Uterus (tissue), 4 donors: Measurements from ENCODE around the gene PDE6B. TPM values are rescaled to one million over a fixed set of nuclear protein-coding genes. Genes with fewer than 3 reads are reported as not detected.

ENCODE experiments used
- DNase-seq, 2 donors: peaks; one replicate each; pipeline ENCODE4 v3.0.0-alpha.2; 2019 to 2020
- H3K27ac ChIP-seq, 2 donors: fragments of 200-600 bp; sonication (generic); 1 replicate in 1 of 2; 2 replicates in 1 of 2; pipeline ENCODE4 v1.5.1; 2016 to 2018
- H3K27me3 ChIP-seq, 2 donors: fragments of 200-600 bp; sonication (generic); one replicate each; pipeline ENCODE4 v1.5.1; 2018 to 2019; ENCODE audit warnings: control low read depth in 1 of 2
- H3K36me3 ChIP-seq, 2 donors: fragments of 200-600 bp; sonication (generic); one replicate each; pipeline ENCODE4 v1.5.1; 2019; ENCODE audit warnings: control low read depth in 1 of 2
- H3K4me1 ChIP-seq, 2 donors: fragments of 200-600 bp; sonication (generic); one replicate each; pipeline ENCODE4 v1.5.1; 2018 to 2019; ENCODE audit warnings: control low read depth in 1 of 2
- H3K4me3 ChIP-seq, 2 donors: fragments of 200-600 bp; sonication (generic); 1 replicate in 1 of 2; 2 replicates in 1 of 2; pipeline ENCODE4 v1.5.1; 2018 to 2019; ENCODE audit warnings: mild to moderate bottlenecking in 1 of 2
- H3K9me3 ChIP-seq, 2 donors: fragments of 200-600 bp; sonication (generic); one replicate each; pipeline ENCODE4 v1.5.1; 2019; ENCODE audit warnings: control low read depth in 1 of 2
- CTCF ChIP-seq, 4 experiments: fragments of 200-600 bp in 2 of 4; fragments of 450-650 bp in 2 of 4; sonication (generic) in 2 of 4; IDR thresholded peaks; one replicate each; pipeline ENCODE4 v1.5.1; 2016 to 2019; ENCODE audit warnings: antibody characterized with exemption in 4 of 4, mild to moderate bottlenecking in 2 of 4, moderate library complexity in 1 of 4
- POLR2A ChIP-seq, 2 donors: fragments of 450-650 bp; IDR thresholded peaks; one replicate each; pipeline ENCODE4 v1.6.1; 2016; ENCODE audit warnings: antibody characterized with exemption in 2 of 2, mild to moderate bottlenecking in 1 of 2, moderate library complexity in 1 of 2
- intact Hi-C: fragments of 100-400 bp; cut with DNase I; formaldehyde crosslinking; loops from one replicate; pipeline ENCODE4 v1.15.1; 2023; ENCODE audit warnings: low total_unique reads
- total RNA-seq, 4 donors: library from RNA; depleted of rRNA in 3 of 4; stranded (reverse); fragments of >200 nt in 3 of 4; gene quantifications; one replicate each; pipeline versions ENCODE4 v1.1.0 to v1.2.4, GENCODE V29; 2014 to 2023
- donor health status: DM: yes; HTN: yes; CAD: no.

The PDE6B gene
- total RNA-seq, 4 donors from 2014 or later = 0.26 to 16.2 (median 1.2) TPM; not detected in 1

- H3K4me1 ChIP-seq = no peaks in the 10 kb centered on the region
- no peaks in the 10 kb centered on the region for H3K9me3 ChIP-seq
- no peaks in the 10 kb centered on the region for H3K27me3 ChIP-seq
- H3K4me3 ChIP-seq = no peak overlapping the region
- no peaks in the 10 kb centered on the region for H3K36me3 ChIP-seq
- no peak for TF ChIP-seq CTCF (IDR thresholded peaks at IDR 0.05)
- TF ChIP-seq POLR2A (IDR thresholded peaks at IDR 0.05) = no peak
- intact Hi-C loops = no loop called here
- H3K27ac ChIP-seq = no peak overlapping the region
- DNase-seq = no peak
These were observed 6.9 kb downstream of the PDE6B start for GRCh38 chr4:632196-632790.

- no peak for DNase-seq
- no peaks in the 10 kb centered on the region for H3K27me3 ChIP-seq
- H3K36me3 ChIP-seq = no peaks in the 10 kb centered on the region
- H3K4me3 ChIP-seq = no peak overlapping the region
- H3K27ac ChIP-seq = no peak overlapping the region
- TF ChIP-seq CTCF (IDR thresholded peaks at IDR 0.05) (no peak), POLR2A (IDR thresholded peaks at IDR 0.05) (no peak)
- intact Hi-C loops = no loop called here
- no peaks in the 10 kb centered on the region for H3K4me1 ChIP-seq
- no peaks in the 10 kb centered on the region for H3K9me3 ChIP-seq
These were observed 7.6 kb downstream of the PDE6B start for GRCh38 chr4:632926-633325.

- TF ChIP-seq POLR2A (IDR thresholded peaks at IDR 0.05) (no peak), CTCF (IDR thresholded peaks at IDR 0.05) (no peak)
- Histone ChIP-seq H3K27ac (no peak overlapping the region), H3K4me3 (no peak overlapping the region), H3K36me3 (no peaks in the 10 kb centered on the region), H3K9me3 (no peaks in the 10 kb centered on the region), H3K4me1 (no peaks in the 10 kb centered on the region), H3K27me3 (no peaks in the 10 kb centered on the region)
- no peak for DNase-seq
- intact Hi-C loops = no loop called here
These were observed 8.0 kb downstream of the PDE6B start for GRCh38 chr4:633406-633805.

- H3K4me3 ChIP-seq = no peak overlapping the region
- intact Hi-C loops = no loop called here
These were observed 8.7 kb downstream of the PDE6B start for GRCh38 chr4:633976-634598.

More at GRCh38 chr4:633976-634598, 8.7 kb downstream of the PDE6B start:
- DNase-seq = no peak
- Histone ChIP-seq H3K27me3 (no peaks in the 10 kb centered on the region), H3K27ac (no peak overlapping the region), H3K9me3 (no peaks in the 10 kb centered on the region), H3K4me1 (no peaks in the 10 kb centered on the region), H3K36me3 (no peaks in the 10 kb centered on the region)
- TF ChIP-seq CTCF (IDR thresholded peaks at IDR 0.05) (no peak), POLR2A (IDR thresholded peaks at IDR 0.05) (no peak)
